ENCODE results near the gene AURKA.

DNA sequence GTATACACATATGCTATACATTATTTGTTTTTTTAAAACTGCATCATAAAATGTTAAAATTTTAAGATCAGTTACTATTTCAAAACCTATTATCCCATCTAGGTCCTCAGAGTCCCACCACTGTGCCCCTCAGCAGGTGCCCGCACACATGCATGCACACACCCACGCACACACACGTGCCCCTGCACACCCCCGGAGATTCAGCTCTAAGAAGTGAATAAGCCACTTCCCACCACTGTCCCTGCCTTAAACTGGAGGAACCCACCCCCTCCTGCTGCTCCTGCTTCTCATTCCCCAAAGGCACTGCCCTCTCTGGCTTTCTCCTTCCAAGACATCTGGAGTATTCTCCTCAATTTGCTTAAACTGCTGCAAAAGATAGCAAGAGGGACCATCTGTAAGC is 38.7 kb downstream of the AURKA start:
- TF ChIP-seq CTCF (IDR thresholded peaks at IDR 0.05) (no peak), POLR2AphosphoS5 (IDR thresholded peaks at IDR 0.05; ENCODE audit: low read depth, low read length) (no peak)

Data from Panc1 (cell line).